Duodenal mucosa (tissue), 2 donors: ENCODE measurements around the gene INTS14.
A peak's percentile ranks its signal among the peaks of the same experiment; 100 is the strongest.
"Not testable (repeated sequence)": the region's sequence is repeated elsewhere in the genome, so short reads cannot be mapped to it uniquely, and the experiment has no call there.

Experiments
- H3K27ac ChIP-seq: one replicate; pipeline ENCODE4 v1.7.0; 2013; ENCODE audit warnings: low read depth, low read length
- H3K27me3 ChIP-seq, 2 donors: one replicate each; pipeline ENCODE4 v1.7.0; 2013; ENCODE audit warnings: low read length in 2 of 2, control low read depth in 1 of 2; ENCODE audit not compliant: insufficient read depth in 2 of 2, control insufficient read depth in 1 of 2
- H3K36me3 ChIP-seq, 2 donors: one replicate each; pipeline ENCODE4 v1.7.0; 2013; ENCODE audit warnings: low read length in 2 of 2, control low read depth in 1 of 2; ENCODE audit not compliant: insufficient read depth in 2 of 2, control insufficient read depth in 1 of 2
- H3K4me1 ChIP-seq, 2 donors: one replicate each; pipeline ENCODE4 v1.7.0; 2013; ENCODE audit warnings: low read length in 2 of 2, control low read depth in 1 of 2; ENCODE audit not compliant: insufficient read depth in 2 of 2, control insufficient read depth in 1 of 2
- H3K4me3 ChIP-seq, 2 donors: one replicate each; pipeline ENCODE4 v1.7.0; 2013; ENCODE audit warnings: low read length in 2 of 2, low read depth in 1 of 2
- H3K9ac ChIP-seq, 2 donors: one replicate each; pipeline ENCODE4 v1.7.0; 2013; ENCODE audit warnings: low read length in 2 of 2, low read depth in 1 of 2
- H3K9me3 ChIP-seq, 2 donors: one replicate each; pipeline ENCODE4 v1.7.0; 2013; ENCODE audit warnings: low read length in 2 of 2, control low read depth in 1 of 2; ENCODE audit not compliant: control insufficient read depth in 1 of 2

INTS14 gene

DNA sequence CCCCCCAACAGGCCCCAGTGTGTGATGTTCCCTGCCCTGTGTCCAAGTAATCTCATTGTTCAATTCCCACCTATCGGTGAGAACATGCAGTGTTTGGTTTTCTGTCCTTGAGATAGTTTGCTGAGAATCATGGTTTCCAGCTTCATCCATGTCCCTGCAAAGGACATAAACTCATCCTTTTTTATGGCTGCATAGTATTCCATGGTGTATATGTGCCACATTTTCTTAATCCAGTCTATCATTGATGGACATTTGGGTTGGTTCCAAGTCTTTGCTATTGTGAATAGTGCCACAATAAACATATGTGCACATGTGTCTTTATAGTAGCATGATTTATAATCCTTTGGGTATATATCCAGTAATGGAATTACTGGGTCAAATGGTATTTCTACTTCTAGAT lies 5.0 kb upstream of the INTS14 start:
- H3K9me3 ChIP-seq, H3K4me3 ChIP-seq, H3K9ac ChIP-seq, H3K36me3 ChIP-seq, H3K27ac ChIP-seq, H3K27me3 ChIP-seq: not testable (repeated sequence)
- peaks cover 10 to 14% of the 10 kb centered on the region in 2 donors for H3K4me1 ChIP-seq

GRCh38 chr15:65612949-65613744 lies 2.2 kb upstream of the INTS14 start:
- H3K27ac ChIP-seq, result no peak overlapping the region
- H3K4me1 ChIP-seq, result peaks cover 20 to 24% of the 10 kb centered on the region in 2 donors
- H3K36me3 ChIP-seq, result no peaks in the 10 kb centered on the region
- no peaks in the 10 kb centered on the region for H3K27me3 ChIP-seq
- no peak overlapping the region for H3K4me3 ChIP-seq
- no peaks in the 10 kb centered on the region for H3K9me3 ChIP-seq
- no peak overlapping the region for H3K9ac ChIP-seq

DNA sequence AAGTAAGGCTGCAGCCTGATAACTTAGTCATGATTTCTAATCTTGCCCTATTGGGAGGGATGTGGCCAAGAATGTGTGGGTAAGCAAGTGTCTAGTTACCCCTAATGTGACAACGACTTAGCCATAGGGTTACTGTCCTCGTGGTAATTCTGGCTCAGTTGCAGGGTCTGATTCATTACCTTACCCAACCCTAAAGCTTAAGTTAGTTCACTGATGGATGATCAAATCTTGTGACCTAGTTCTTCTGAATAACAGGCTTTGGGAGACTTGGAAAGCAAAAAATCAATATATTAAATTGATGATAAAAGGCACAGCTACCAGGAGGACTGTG lies 1.6 kb upstream of the INTS14 start:
- no peak overlapping the region for H3K9ac ChIP-seq

GRCh38 chr15:65611888-65612615 lies 1.1 kb upstream of the INTS14 start:
- H3K4me3 ChIP-seq, result peak overlapping the region; percentile 91 to 96
- peaks cover 0 to under 1% of the 10 kb centered on the region in 2 donors for H3K36me3 ChIP-seq
- peak overlapping the region; percentile 92 to 100 for H3K9ac ChIP-seq
- no peaks in the 10 kb centered on the region for H3K27me3 ChIP-seq
- H3K27ac ChIP-seq, result peak overlapping the region; percentile 83
- H3K9me3 ChIP-seq, result no peaks in the 10 kb centered on the region
- H3K4me1 ChIP-seq, result peaks cover 20 to 24% of the 10 kb centered on the region in 2 donors

More for the DNA sequence above, 1.6 kb upstream of the INTS14 start:
- Histone ChIP-seq H3K4me1 (peaks cover 20 to 24% of the 10 kb centered on the region in 2 donors), H3K9me3 (no peaks in the 10 kb centered on the region), H3K27me3 (no peaks in the 10 kb centered on the region), H3K27ac (no peak overlapping the region), H3K4me3 (no peak overlapping the region), H3K36me3 (no peaks in the 10 kb centered on the region)

DNA sequence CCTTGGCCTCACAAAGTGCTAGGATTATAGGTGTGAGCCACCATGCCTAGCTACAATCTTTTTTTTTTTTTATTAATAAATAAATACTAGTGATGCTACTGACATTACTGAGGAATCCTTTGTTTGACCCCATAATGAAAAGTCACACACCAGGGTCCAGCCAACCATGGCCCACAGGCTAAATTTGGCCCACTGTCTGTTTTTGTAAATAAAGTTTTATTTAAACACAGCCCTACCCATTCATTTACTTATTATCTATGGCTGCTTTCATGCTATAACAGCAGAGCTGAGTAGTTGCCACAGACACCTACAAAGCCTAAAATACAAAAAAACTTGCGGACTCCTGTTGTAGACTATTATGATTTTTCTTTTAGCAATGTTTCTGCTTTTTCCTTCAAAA lies 7.4 kb downstream of the INTS14 start:
- H3K4me3 ChIP-seq, result no peak overlapping the region
- H3K9ac ChIP-seq, result no peak overlapping the region
- H3K4me1 ChIP-seq, result no peaks in the 10 kb centered on the region
- no peaks in the 10 kb centered on the region for H3K27me3 ChIP-seq
- H3K36me3 ChIP-seq, result peaks cover 11 to 41% of the 10 kb centered on the region in 2 donors
- H3K27ac ChIP-seq, result no peak overlapping the region
- H3K9me3 ChIP-seq, result no peaks in the 10 kb centered on the region

- Histone ChIP-seq H3K4me1 (no peaks in the 10 kb centered on the region), H3K36me3 (peaks cover 11 to 45% of the 10 kb centered on the region in 2 donors), H3K9me3 (no peaks in the 10 kb centered on the region), H3K27ac (no peak overlapping the region), H3K4me3 (no peak overlapping the region), H3K27me3 (no peaks in the 10 kb centered on the region), H3K9ac (no peak overlapping the region)
These were observed 7.8 kb downstream of the INTS14 start for GRCh38 chr15:65603134-65603533.

GRCh38 chr15:65599677-65600076 lies 11.3 kb downstream of the INTS14 start:
- Histone ChIP-seq H3K27ac (no peak overlapping the region), H3K36me3 (peaks cover 13 to 63% of the 10 kb centered on the region in 2 donors), H3K9ac (no peak overlapping the region), H3K27me3 (no peaks in the 10 kb centered on the region), H3K9me3 (no peaks in the 10 kb centered on the region), H3K4me1 (no peaks in the 10 kb centered on the region), H3K4me3 (no peak overlapping the region)

GRCh38 chr15:65598468-65598867 lies 12.5 kb downstream of the INTS14 start:
- no peak overlapping the region for H3K4me3 ChIP-seq
- no peak overlapping the region for H3K27ac ChIP-seq
- H3K9ac ChIP-seq, result no peak overlapping the region
- no peaks in the 10 kb centered on the region for H3K4me1 ChIP-seq
- H3K36me3 ChIP-seq, result peaks cover 14 to 57% of the 10 kb centered on the region in 2 donors
- no peaks in the 10 kb centered on the region for H3K9me3 ChIP-seq
- H3K27me3 ChIP-seq, result no peaks in the 10 kb centered on the region

DNA sequence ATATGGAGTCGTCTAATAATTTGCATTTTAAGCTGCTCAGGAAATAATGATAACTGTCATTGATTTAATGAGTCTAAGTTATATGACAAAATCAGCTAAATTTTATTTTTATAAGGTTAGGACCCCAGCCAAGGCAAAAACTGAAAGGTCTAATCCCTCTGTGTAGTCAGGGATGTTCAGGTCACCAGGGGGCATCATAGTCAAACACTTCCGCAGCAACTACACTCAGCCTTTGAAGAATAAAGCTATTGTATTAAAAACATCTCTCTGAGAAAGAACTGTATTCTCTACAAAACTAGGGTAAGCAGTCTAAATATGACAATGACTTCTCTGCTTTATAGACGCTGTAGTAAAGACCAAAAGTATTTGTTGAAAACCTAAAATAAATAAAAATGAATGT lies 15.0 kb downstream of the INTS14 start:
- Histone ChIP-seq H3K4me1 (no peaks in the 10 kb centered on the region), H3K27me3 (no peaks in the 10 kb centered on the region), H3K36me3 (peaks cover 30 to 73% of the 10 kb centered on the region in 2 donors), H3K4me3 (no peak overlapping the region), H3K9me3 (no peaks in the 10 kb centered on the region), H3K27ac (no peak overlapping the region), H3K9ac (no peak overlapping the region)

DNA sequence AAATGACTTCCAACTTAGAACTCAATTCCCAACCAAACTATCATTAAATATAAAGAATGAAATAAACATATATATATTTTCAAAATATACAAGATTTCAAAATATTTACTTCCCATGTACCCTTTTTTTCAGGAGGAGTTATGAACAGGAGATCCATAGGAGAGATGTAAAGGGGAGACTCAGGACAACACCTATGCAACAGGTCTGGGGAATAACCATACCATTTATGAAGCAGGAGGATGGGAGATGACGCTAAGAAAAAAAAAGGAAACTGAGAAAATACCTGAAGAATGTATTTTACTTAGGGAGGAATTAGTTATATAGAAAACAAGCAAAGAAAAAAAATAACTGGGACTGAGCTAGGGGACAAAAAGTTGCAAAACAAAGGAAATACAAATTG lies 23.8 kb downstream of the INTS14 start:
- H3K9ac ChIP-seq, result no peak overlapping the region
- H3K27me3 ChIP-seq, result no peaks in the 10 kb centered on the region
- no peaks in the 10 kb centered on the region for H3K9me3 ChIP-seq
- no peak overlapping the region for H3K4me3 ChIP-seq
- no peaks in the 10 kb centered on the region for H3K4me1 ChIP-seq
- no peak overlapping the region for H3K27ac ChIP-seq
- peaks cover 24 to 65% of the 10 kb centered on the region in 2 donors for H3K36me3 ChIP-seq
